Epithelial cell of prostate (primary cell): Measurements from ENCODE around the gene IFITM1.
"Not testable (repeated sequence)": the region's sequence is repeated elsewhere in the genome, so short reads cannot be mapped to it uniquely, and the experiment has no call there.

Source experiments
- DNase-seq: peaks from one replicate; pipeline ENCODE4 v3.0.0-alpha.2; 2011; ENCODE audit warnings: low read depth, low spot score
- H3K27ac ChIP-seq: fragments of 450-650 bp; 2 replicates; pipeline ENCODE4 v1.5.1; 2017; ENCODE audit warnings: mild to moderate bottlenecking

Gene IFITM1

GRCh38 chr11:313787-314553 lies at the start of gene IFITM1:
TSS of gene IFITM1 (plus strand) at chr11:314040. CDS start at chr11:314171, 131 bp downstream.
- DNase-seq: no peak
- no peak within 1 kb of the TSS for H3K27ac ChIP-seq

- H3K27ac ChIP-seq: no peak overlapping the region
- no peak for DNase-seq
Observed at GRCh38 chr11:266676-267439, 47.0 kb upstream of the IFITM1 start.

- H3K27ac ChIP-seq: no peak overlapping the region
- no peak for DNase-seq
Observed at GRCh38 chr11:267491-267994, 46.3 kb upstream of the IFITM1 start.

GRCh38 chr11:268716-269145 lies 45.1 kb upstream of the IFITM1 start:
- not testable (repeated sequence) for DNase-seq

GRCh38 chr11:269146-269890 lies 44.5 kb upstream of the IFITM1 start:
- DNase-seq: no peak
- no peak overlapping the region for H3K27ac ChIP-seq

More at GRCh38 chr11:268716-269145, 45.1 kb upstream of the IFITM1 start:
- not testable (repeated sequence) for H3K27ac ChIP-seq

- H3K27ac ChIP-seq: no peak overlapping the region
- DNase-seq: no peak
Observed at GRCh38 chr11:270451-271318, 43.2 kb upstream of the IFITM1 start.

- no peak for DNase-seq
- no peak overlapping the region for H3K27ac ChIP-seq
Observed at GRCh38 chr11:271319-271715, 42.5 kb upstream of the IFITM1 start.

GRCh38 chr11:272195-272930 lies 41.5 kb upstream of the IFITM1 start:
- no peak overlapping the region for H3K27ac ChIP-seq

GRCh38 chr11:272931-273198 lies 41.0 kb upstream of the IFITM1 start:
- H3K27ac ChIP-seq: no peak overlapping the region
- DNase-seq: no peak

More at GRCh38 chr11:272195-272930, 41.5 kb upstream of the IFITM1 start:
- DNase-seq: no peak

GRCh38 chr11:276219-276618 lies 37.6 kb upstream of the IFITM1 start:
- DNase-seq: no peak
- H3K27ac ChIP-seq: no peak overlapping the region

- no peak within 1 kb of the TSS for H3K27ac ChIP-seq
- no peak for DNase-seq
Observed at GRCh38 chr11:278001-278951, 35.6 kb upstream of the IFITM1 start, which contains the start of gene NLRP6. TSS of gene NLRP6 (plus strand) at chr11:278407. CDS start at chr11:278570, 163 bp downstream.

GRCh38 chr11:279040-279965 lies 34.5 kb upstream of the IFITM1 start:
- no peak overlapping the region for H3K27ac ChIP-seq
- no peak for DNase-seq

- DNase-seq: no peak
- no peak overlapping the region for H3K27ac ChIP-seq
Observed at GRCh38 chr11:279966-280705, 33.7 kb upstream of the IFITM1 start.

- no peak for DNase-seq
- H3K27ac ChIP-seq: no peak overlapping the region
Observed at GRCh38 chr11:280706-281485, 32.9 kb upstream of the IFITM1 start.

- DNase-seq: no peak
- no peak overlapping the region for H3K27ac ChIP-seq
Observed at GRCh38 chr11:281486-282161, 32.2 kb upstream of the IFITM1 start.
